Stimulated activated CD4-positive, alpha-beta T cell treated with anti-CD3 and anti-CD28 coated beads, TNF-alpha, amount 100 ng/mL, for 1 hour (primary cell): Measurements from ENCODE around the gene LHFPL3.
"Not testable (repeated sequence)": the region's sequence is repeated elsewhere in the genome, so short reads cannot be mapped to it uniquely, and the experiment has no call there.

Experiments used
- DNase-seq, 3 donors: peaks; one replicate each; pipeline ENCODE4 v3.0.0-alpha.2; 2020; ENCODE audit warnings: low read depth in 3 of 3, low spot score in 1 of 3

Gene LHFPL3

DNA sequence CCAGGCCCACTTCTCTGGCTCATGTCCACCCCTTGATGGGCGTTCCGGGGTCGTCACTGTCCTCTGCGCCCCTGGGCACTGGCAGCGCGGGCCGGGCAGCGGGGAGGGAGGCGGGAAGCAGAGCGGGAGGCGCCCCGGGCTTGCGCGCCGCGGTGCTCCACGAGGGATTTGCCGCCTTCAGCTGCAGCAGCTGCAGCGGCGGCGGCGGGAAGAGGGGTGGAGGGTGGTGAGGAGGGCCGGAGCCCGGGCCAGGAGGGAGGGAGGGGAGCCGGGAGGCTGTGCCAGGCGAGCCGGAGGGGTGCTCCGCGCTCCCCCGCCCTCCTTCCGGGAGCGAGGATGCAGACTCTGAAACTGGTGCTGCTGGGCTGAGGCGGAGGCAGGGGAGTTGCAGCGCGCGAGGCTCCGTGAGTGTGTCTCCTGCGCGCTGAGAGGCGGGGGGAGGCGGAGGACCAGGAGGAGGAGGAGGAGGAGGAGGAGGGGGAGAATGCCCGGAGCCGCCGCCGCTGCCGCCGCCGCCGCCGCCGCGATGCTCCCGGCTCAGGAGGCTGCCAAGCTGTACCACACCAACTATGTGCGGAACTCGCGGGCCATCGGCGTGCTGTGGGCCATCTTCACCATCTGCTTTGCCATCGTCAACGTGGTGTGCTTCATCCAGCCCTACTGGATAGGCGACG, at the start of gene LHFPL3:
Gene LHFPL3 (plus strand): TSS at position 308 of the 674 bp plus-strand sequence.
- DNase-seq, result no peak

GRCh38 chr7:104281685-104282084, 46.7 kb upstream of the LHFPL3 start:
- DNase-seq, result not testable (repeated sequence)

GRCh38 chr7:104286839-104287238, 41.6 kb upstream of the LHFPL3 start:
- no peak for DNase-seq

- DNase-seq, result no peak
Observed at GRCh38 chr7:104288137-104288536, 40.3 kb upstream of the LHFPL3 start.

DNA sequence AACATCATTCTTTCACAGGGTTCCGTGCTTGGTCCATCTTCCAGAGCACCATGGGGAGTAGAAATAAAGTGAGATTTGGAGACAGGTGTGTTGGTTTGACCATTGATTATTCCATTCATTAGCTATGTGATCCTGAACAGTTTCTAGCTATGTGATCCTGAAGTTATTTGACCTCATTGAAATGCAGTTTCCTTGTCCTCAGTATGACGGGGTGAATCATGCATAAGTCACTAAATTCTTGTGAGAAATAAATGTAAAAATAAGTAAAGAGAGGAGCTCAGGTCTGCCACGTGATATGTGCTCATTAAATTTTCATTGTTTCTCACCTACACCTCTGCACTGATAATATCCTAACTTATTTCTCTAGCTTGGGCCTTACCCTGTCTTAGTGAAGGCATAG, 34.1 kb upstream of the LHFPL3 start:
- DNase-seq, result no peak

GRCh38 chr7:104296266-104296665, 32.1 kb upstream of the LHFPL3 start:
- no peak for DNase-seq

GRCh38 chr7:104296900-104297299, 31.5 kb upstream of the LHFPL3 start:
- DNase-seq, result no peak

DNA sequence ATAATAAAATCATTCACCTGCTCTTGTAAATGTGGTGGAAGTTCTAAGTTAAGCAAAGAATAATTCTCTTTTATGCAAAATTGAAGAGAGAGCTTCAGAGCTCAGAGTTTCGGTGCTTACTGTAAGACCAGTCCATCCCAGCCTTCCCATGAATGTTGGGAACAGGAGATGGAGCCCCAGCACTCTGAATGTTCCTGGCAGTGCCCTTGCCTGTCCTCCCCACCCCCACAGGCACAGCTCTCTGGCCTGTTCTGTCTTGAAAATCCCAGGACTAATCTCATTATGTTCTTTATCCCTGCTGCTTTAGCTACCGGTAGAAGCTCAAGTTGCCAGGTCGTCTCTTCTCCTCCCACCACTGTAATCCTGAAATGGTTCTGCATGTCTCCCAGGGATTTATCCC, 29.1 kb upstream of the LHFPL3 start:
- no peak for DNase-seq

GRCh38 chr7:104299777-104300176, 28.6 kb upstream of the LHFPL3 start:
- DNase-seq, result no peak

DNA sequence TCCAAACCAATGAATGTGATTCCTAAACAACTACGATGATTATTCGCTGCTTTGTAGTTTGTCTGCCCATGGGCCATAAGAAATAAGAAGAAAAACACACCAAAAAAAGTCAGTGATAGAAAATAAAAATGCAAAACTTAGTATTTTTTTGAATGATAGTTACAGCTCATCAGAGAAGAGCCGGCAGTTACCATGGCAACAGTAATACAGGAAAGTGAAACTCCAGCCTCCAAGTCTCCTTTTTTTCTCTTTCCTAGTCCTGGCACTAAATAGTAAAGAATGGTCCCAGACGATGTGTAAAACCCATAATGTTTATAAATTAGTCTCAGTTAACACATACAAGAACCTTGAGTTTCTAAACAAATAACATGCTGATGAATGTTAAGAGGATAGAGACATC, 21.6 kb upstream of the LHFPL3 start:
- DNase-seq, result no peak

GRCh38 chr7:104317948-104318629, 10.3 kb upstream of the LHFPL3 start:
- no peak for DNase-seq

- no peak for DNase-seq
Observed at GRCh38 chr7:104327534-104327933, 869 bp upstream of the LHFPL3 start.

GRCh38 chr7:104327938-104328295, 486 bp upstream of the LHFPL3 start:
- no peak for DNase-seq

DNA sequence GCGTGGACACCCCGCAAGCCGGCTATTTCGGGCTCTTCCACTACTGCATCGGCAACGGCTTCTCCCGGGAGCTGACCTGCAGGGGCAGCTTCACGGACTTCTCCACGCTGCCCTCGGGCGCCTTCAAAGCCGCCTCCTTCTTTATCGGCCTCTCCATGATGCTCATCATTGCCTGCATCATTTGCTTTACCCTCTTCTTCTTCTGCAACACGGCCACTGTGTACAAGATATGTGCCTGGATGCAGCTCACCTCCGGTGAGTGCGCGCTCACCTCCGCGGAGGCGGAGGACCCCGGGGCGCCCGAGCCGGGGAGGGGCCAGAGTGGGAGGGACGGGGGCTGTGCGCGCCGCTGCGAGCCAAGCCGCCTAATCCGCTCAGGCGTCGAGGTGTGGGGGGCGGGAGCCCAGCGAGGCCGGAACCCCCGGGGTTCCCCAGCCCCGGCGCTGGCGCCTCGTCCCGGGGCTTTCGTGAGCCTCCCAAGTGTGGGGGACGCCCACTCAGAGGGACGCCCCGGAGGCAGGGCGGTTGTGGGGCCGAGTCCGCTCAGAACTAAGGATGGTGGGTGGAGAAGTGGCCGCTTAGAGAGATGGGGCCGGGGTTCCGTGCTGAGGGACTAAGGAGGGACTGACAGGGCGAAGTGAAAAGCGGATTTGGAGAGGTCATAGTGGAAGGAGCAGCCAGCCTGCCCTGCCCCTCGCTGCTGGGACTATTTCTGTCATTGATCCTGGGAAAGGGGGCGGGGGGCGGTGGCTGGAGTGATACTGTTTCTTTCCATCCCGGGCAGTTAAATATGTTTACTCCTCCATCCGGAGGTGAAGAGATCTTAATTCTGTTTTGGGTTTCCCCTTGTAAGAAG, 795 bp downstream of the LHFPL3 start:
- DNase-seq, result no peak

GRCh38 chr7:104341546-104341945, 13.1 kb downstream of the LHFPL3 start:
- no peak for DNase-seq

DNA sequence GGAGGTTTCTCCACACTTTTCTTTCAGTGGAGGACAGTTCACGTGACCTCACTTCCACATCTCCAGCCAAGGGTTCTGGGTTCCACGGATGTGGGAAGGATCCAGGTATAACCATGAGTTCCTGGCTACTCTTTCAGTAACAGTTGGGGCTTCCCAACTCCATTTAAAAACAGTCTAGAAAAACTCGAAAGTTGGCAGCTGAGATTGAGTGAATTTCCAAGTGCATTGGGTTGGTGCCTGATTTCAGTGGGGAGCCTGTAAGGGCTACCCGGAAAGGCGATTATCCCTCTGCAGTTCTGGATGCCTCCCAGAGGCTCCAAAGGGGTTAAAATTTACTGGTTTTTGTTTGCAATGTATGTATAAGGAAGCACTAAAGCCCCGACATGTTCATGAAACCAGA, 24.3 kb downstream of the LHFPL3 start:
- no peak for DNase-seq

DNA sequence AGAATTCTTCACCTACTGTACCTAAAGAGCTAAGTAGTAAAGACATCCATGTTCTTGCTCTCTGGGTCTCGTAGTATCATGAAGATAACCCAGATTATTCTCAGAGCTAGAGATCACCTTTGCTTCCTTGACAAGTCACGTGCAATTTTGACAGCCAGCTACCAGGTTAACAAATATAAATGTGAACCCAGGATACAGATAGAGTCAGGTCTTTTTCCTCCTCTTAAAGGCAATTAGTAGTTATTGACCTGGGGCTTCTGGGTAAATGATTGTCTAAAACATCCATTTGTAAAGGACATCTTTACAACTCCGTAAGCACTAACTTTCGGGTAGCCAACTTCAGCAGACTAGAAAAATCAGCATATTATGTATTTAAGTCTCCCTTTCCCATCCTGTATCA, 28.8 kb downstream of the LHFPL3 start:
- DNase-seq, result no peak

DNA sequence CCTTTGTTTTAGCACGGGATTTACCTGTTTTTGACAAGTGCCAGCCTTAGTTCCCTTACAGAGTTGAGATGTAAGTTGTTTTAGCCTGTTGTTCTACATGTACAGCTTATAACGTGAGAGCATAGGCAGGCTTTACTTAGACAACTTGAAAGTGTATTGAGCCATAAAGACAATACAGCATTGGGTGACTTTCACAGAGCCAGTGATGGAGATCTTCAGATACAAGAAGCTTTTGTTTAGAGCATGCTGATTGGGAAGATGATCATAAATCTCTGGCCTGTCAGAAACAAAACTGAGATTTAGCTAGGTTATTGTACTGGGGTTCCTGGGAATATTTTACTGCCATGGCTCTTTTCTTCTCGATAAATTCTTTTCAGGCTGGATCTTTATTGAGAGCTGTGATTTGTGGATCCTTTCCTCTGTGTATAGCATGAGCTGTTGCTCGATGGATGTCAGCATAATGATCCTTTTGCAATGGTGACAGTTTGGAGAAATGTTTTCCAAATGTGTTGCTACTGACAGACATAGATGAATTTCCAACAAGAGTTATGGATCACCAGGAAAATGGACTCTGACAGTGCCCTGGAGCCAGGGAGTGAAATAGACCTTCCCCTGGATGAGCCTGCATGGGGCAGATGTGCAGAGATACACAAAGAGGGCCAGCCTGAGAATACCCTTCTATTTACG, 30.2 kb downstream of the LHFPL3 start:
- DNase-seq, result no peak

GRCh38 chr7:104362756-104363155, 34.4 kb downstream of the LHFPL3 start:
- no peak for DNase-seq

GRCh38 chr7:104363355-104363754, 35.0 kb downstream of the LHFPL3 start:
- no peak for DNase-seq

DNA sequence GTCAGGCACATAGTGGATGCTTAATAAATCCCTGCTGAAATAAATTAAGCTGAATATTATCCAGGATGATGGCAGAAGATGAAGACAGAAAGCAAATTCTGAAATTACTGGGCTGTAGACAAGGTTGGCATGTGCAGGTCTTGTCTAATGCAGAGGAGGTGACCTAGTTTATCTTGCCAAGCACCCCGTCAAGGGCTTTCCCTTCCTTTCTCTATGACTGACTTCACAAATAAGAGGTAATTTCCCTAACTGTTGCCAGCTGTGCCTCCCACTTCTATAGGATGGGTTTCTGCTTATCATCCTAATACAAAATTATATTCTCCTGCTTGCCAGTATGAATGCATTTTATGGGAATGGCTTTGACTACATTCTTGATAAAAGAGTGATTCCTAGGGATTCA, 38.0 kb downstream of the LHFPL3 start:
- no peak for DNase-seq

DNA sequence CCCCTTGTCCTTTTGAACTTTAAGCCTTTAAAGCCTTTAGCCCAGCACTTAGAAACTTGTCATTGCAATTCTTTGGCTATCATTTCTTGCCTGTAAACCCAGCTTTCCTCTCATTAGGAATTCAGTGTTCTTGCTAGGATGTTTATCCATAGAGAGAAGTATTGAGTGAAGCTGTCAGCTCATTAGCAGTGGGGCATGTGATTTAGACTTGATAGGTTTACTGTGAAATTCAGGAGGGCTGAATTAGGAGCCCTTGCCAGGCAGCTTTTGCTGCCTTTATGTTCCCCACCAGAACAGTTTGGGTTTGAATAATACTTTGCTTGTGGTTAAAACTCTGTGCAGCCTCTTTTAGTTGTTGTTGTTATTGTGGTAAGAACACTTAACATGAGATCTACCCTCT, 39.5 kb downstream of the LHFPL3 start:
- no peak for DNase-seq
